ENCODE data around the gene FOSB.

FOSB gene

DNA sequence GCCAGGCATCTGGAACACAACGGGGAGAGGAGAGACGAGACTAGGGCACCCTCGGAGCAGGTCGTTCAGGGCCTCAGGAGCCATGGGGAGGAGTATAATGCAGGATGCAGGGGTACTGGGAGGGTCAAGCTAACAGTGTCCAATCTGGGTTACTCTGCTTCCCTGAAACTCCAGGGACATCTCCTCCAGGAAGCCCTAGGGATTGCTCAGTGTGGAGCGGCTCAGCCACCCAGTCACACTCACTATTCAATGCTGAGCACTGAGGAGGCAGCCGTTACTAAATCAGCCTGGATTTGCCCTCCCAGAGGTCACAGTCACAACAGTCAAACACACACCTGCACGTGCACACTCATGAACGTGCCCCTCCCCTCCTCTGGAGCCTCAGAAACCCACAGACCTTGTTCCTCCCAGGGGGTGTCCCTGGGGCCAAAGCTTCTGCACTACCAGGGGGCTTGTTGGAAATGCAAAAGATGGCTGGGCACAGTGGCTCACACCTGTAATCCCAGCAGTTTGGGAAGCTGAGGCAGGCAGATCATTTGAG, 6.9 kb upstream of the FOSB start:
- no peak for DNase-seq (ENCODE audit: low read depth)
- TF ChIP-seq, protein P1, sequence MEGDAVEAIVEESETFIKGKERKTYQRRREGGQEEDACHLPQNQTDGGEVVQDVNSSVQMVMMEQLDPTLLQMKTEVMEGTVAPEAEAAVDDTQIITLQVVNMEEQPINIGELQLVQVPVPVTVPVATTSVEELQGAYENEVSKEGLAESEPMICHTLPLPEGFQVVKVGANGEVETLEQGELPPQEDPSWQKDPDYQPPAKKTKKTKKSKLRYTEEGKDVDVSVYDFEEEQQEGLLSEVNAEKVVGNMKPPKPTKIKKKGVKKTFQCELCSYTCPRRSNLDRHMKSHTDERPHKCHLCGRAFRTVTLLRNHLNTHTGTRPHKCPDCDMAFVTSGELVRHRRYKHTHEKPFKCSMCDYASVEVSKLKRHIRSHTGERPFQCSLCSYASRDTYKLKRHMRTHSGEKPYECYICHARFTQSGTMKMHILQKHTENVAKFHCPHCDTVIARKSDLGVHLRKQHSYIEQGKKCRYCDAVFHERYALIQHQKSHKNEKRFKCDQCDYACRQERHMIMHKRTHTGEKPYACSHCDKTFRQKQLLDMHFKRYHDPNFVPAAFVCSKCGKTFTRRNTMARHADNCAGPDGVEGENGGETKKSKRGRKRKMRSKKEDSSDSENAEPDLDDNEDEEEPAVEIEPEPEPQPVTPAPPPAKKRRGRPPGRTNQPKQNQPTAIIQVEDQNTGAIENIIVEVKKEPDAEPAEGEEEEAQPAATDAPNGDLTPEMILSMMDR (conservative IDR thresholded peaks at IDR 0.05; ENCODE audit: low read length), result no peak
- H3K4me3 ChIP-seq (ENCODE audit: low read length), result no peak overlapping the region

DNA sequence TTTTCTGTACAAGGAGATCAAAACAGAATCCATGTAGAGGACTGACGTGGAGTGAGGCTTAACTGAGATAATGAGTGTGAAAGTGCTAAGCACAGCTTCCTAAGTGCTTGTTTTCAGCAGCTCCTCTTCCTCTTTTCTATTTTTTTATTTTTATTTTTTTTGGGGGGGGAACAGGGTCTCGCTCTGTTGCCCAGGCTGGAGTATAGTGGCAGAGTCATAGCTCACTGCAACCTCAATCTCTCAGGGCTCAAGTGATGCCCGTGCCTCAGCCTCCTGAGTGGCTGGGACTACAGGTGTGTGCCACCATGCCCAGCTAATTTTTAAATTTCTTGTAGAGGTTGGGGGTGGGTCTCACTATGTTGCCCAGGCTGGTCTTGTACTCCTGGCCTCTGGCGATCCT, 5.6 kb upstream of the FOSB start:
- H3K4me3 ChIP-seq (ENCODE audit: low read length), result no peak overlapping the region
- no peak for DNase-seq (ENCODE audit: low read depth)
- TF ChIP-seq, protein P1 (conservative IDR thresholded peaks at IDR 0.05; ENCODE audit: low read length), result no peak

DNA sequence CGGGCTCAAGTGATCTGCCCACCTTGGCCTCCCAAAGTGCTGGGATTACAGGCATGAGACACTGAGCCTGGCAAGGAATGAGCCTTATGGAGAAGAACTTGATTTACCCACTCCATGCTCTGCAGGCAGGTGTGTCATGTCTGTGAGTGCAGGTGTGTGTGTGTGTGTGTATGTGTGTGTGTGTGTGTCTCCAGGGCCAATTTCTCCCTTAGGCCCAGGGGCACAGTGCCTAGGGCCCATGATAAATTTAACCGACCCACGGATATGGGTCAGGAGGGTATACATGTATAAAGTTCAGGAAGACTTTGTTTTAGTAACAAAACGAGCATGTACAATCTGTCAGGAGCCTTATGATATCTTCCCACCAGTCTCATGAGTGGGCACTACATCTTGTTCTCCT, 4.6 kb upstream of the FOSB start:
- DNase-seq (ENCODE audit: low read depth), result no peak
- H3K4me3 ChIP-seq (ENCODE audit: low read length), result no peak overlapping the region
- TF ChIP-seq, protein P1 (conservative IDR thresholded peaks at IDR 0.05; ENCODE audit: low read length), result no peak

DNA sequence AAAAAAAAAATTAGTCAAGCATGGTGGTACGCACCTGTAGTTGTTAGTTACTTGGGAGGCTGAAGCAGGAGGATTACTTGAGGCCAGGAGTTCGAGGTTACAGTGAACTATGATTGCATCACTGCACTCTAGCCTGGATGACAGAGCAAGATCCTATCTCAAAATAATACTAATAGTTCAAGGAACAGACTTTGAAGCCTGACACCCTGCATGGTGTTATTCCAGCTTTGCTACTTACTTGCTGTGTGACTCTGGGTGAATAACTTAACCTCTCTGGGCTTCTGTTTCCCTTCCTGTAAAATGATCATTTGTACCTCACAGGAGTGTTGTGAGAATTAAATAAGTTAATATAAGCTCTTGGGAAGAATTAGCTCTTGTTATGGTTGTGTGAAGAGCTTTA, 3.5 kb upstream of the FOSB start:
- DNase-seq (ENCODE audit: low read depth), result no peak
- TF ChIP-seq, protein P1 (conservative IDR thresholded peaks at IDR 0.05; ENCODE audit: low read length), result no peak
- no peak overlapping the region for H3K4me3 ChIP-seq (ENCODE audit: low read length)

DNA sequence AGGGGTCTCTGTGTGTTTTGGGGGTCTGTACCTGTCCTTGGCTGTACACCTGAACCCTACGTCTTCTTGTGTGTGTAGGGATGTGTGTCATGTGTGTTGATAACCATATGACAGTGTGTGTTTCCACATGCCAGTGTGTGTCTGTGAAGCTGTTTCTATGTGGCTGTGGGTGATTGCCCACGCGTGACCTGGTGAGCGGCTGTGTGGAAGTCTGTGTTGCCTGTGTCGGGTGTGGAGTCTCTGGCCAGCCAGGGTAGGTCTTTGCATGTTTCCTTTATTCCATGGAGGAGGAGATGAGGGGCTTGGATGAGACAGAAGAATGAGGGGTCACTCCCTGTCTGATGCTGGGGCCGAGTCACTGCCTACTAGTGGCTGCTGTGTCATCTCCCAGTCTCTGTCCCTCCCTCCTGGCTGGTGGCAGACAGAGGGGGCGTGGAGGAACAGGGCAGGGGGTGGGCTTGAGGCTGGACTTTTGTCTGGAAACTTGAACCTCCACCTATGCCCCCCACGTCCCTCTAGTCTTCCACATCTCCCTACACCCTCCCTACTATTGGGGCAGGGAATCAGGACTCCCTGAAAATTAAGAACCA, 2.8 kb upstream of the FOSB start:
- DNase-seq (ENCODE audit: low read depth), result no peak
- H3K4me3 ChIP-seq (ENCODE audit: low read length), result no peak overlapping the region
- TF ChIP-seq, protein P1 (conservative IDR thresholded peaks at IDR 0.05; ENCODE audit: low read length), result no peak

DNA sequence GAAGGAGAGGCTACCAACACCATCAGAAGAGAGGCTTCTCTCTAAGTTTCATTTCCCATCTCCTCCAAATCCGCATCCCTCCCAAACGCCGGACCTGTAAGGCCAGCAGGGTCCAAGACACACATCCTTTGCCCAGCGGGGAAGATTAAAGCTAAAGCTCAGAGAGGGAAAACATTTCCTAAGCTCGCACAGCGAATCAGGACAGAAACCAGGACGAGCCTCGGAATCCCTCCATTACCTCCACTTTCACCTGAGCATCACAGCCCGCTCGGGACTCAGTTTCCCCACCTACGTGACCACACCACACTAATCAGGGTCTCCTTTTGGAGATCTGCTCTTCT, 711 bp upstream of the FOSB start:
- peak; percentile 4 for DNase-seq (ENCODE audit: low read depth)
- TF ChIP-seq, protein P1 (conservative IDR thresholded peaks at IDR 0.05; ENCODE audit: low read length), result no peak

DNA sequence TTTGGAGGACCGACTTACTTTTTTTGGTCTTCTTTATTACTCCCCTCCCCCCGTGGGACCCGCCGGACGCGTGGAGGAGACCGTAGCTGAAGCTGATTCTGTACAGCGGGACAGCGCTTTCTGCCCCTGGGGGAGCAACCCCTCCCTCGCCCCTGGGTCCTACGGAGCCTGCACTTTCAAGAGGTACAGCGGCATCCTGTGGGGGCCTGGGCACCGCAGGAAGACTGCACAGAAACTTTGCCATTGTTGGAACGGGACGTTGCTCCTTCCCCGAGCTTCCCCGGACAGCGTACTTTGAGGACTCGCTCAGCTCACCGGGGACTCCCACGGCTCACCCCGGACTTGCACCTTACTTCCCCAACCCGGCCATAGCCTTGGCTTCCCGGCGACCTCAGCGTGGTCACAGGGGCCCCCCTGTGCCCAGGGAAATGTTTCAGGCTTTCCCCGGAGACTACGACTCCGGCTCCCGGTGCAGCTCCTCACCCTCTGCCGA, 409 bp downstream of the FOSB start:
- peak overlapping the region; percentile 99 for H3K4me3 ChIP-seq (ENCODE audit: low read length)
- peak; percentile 24 for DNase-seq (ENCODE audit: low read depth)
- TF ChIP-seq, protein P1 (conservative IDR thresholded peaks at IDR 0.05; ENCODE audit: low read length), result peak; percentile 13; the same call in 1 of the 2 replicates

More for the DNA sequence above, 711 bp upstream of the FOSB start:
- H3K4me3 ChIP-seq (ENCODE audit: low read length), result peak overlapping the region; percentile 85

All from AG10803 (cell line).